AG04450 (cell line): Measurements from ENCODE around the gene PRX. TPM values are rescaled to one million over a fixed set of nuclear protein-coding genes. Genes with fewer than 3 reads are reported as not detected.
"Not testable (repeated sequence)": the region's sequence is repeated elsewhere in the genome, so short reads cannot be mapped to it uniquely, and the experiment has no call there.

Experiments used
- CTCF ChIA-PET: fragments of 300-600, 350-600 bp; formaldehyde crosslinking; extraction: SDS; loops from one replicate; lab custom pipeline; 2022; ENCODE audit warnings: antibody characterized with exemption, inconsistent platforms; lab: Charles Lee
- POLR2A ChIA-PET: fragments of 350-600 bp; formaldehyde crosslinking; extraction: SDS; loops from one replicate; lab custom pipeline; 2021; ENCODE audit warnings: antibody characterized with exemption, inconsistent platforms; lab: Yijun Ruan, JAX
- DNase-seq: peaks from one replicate; pipeline ENCODE4 v3.0.0-alpha.2; 2011; ENCODE audit warnings: low read depth, low spot score
- H3K27ac ChIP-seq: one replicate; pipeline ENCODE4 v1.5.1; 2012; ENCODE audit warnings: low read depth, low read length, control low read depth
- H3K27me3 ChIP-seq: one replicate; pipeline ENCODE4 v1.6.0; 2012; ENCODE audit warnings: low read length; ENCODE audit not compliant: control insufficient read depth, insufficient read depth
- H3K4me3 ChIP-seq: 2 replicates; pipeline ENCODE4 v1.5.1; 2011; ENCODE audit warnings: mild to moderate bottlenecking, low read depth, low read length, control low read depth
- H3K9me3 ChIP-seq: 2 replicates; pipeline ENCODE4 v1.5.1; 2012; ENCODE audit warnings: low read length; ENCODE audit not compliant: control insufficient read depth, insufficient read depth
- CTCF ChIP-seq: IDR thresholded peaks from 2 replicates; pipeline ENCODE4 v1.5.1; 2011; ENCODE audit warnings: low read depth, low read length, control low read depth, inconsistent platforms
- polyA plus RNA-seq: library from polyadenylated mRNA; depleted of rRNA; stranded (reverse); fragments of >200 nt; gene quantifications from 2 replicates; pipeline ENCODE4 v1.2.3, GENCODE V29; 2011

PRX gene
- polyA plus RNA-seq, 1 experiment: 1.8 TPM

GRCh38 chr19:40438284-40438683 lies 25.1 kb upstream of the PRX start:
- POLR2A ChIA-PET: interaction anchor here (0.8 kb wide), 1 partner anchor 12 kb away, joined by 3 read pairs; the partner anchor contains the start of gene SERTAD1
- DNase-seq: no peak
- CTCF ChIA-PET: interaction anchor here (1.6 kb wide), 1 partner anchor 18 kb away, joined by 6 read pairs; no protein-coding TSS in a partner anchor
- Histone ChIP-seq H3K4me3 (no peak overlapping the region), H3K27ac (no peak overlapping the region), H3K27me3 (no peaks in the 10 kb centered on the region), H3K9me3 (no peaks in the 10 kb centered on the region)
- no peak for TF ChIP-seq CTCF

GRCh38 chr19:40433391-40434216 lies 20.4 kb upstream of the PRX start:
- no peaks in the 10 kb centered on the region for H3K27me3 ChIP-seq
- H3K27ac ChIP-seq: peak overlapping the region; percentile 94
- POLR2A ChIA-PET: interaction anchor here (0.7 to 2.2 kb wide), 8 partner anchors 8 to 68 kb away, joined by 3 to 21 read pairs (median 4); partner anchors contain the start of genes BLVRB and SERTAD1
- TF ChIP-seq CTCF: no peak
- CTCF ChIA-PET: interaction anchor here (0.6 to 1.5 kb wide), 4 partner anchors 9 to 79 kb away, joined by 3 to 4 read pairs (median 4); no protein-coding TSS in a partner anchor
- peak; percentile 66 for DNase-seq
- no peaks in the 10 kb centered on the region for H3K9me3 ChIP-seq
- H3K4me3 ChIP-seq: peak overlapping the region; percentile 57

GRCh38 chr19:40432760-40433159 lies 19.6 kb upstream of the PRX start:
- H3K4me3 ChIP-seq, H3K27me3 ChIP-seq, DNase-seq, H3K9me3 ChIP-seq: not testable (repeated sequence)
- CTCF ChIA-PET: interaction anchor here (0.6 to 1.5 kb wide), 3 partner anchors 10 to 79 kb away, joined by 3 to 4 read pairs (median 3); no protein-coding TSS in a partner anchor
- POLR2A ChIA-PET: interaction anchor here (1.5 to 2.2 kb wide), 3 partner anchors 10 to 67 kb away, joined by 4 to 21 read pairs (median 9); no protein-coding TSS in a partner anchor
- peak overlapping the region; percentile 94 for H3K27ac ChIP-seq

- H3K27me3 ChIP-seq: no peaks in the 10 kb centered on the region
- POLR2A ChIA-PET: no interaction called here
- no peak overlapping the region for H3K4me3 ChIP-seq
- no peaks in the 10 kb centered on the region for H3K9me3 ChIP-seq
- CTCF ChIA-PET: interaction anchor here (1.9 kb wide), 1 partner anchor 11 kb away, joined by 7 read pairs; no protein-coding TSS in a partner anchor
- no peak overlapping the region for H3K27ac ChIP-seq
- TF ChIP-seq CTCF: no peak
- no peak for DNase-seq
Measured at GRCh38 chr19:40431698-40432097, 18.5 kb upstream of the PRX start.

- DNase-seq, POLR2A ChIA-PET: not testable (repeated sequence)
- CTCF ChIA-PET: interaction anchor here (1.9 kb wide), 1 partner anchor 10 kb away, joined by 7 read pairs; no protein-coding TSS in a partner anchor
Measured at GRCh38 chr19:40430242-40430641, 17.1 kb upstream of the PRX start.

GRCh38 chr19:40428197-40428596 lies 15.0 kb upstream of the PRX start:
- H3K9me3 ChIP-seq, DNase-seq, H3K27ac ChIP-seq, H3K27me3 ChIP-seq, H3K4me3 ChIP-seq, CTCF ChIA-PET: not testable (repeated sequence)
- POLR2A ChIA-PET: interaction anchor here (0.6 to 0.7 kb wide), 2 partner anchors 15 to 190 kb away, joined by 3 to 6 read pairs; no protein-coding TSS in a partner anchor

More at GRCh38 chr19:40430242-40430641, 17.1 kb upstream of the PRX start:
- H3K27me3 ChIP-seq, H3K9me3 ChIP-seq, H3K4me3 ChIP-seq, H3K27ac ChIP-seq: not testable (repeated sequence)
